ENCODE data around the gene ZNF423.

- TF ChIP-seq CTCF (conservative IDR thresholded peaks at IDR 0.05 in 1 of 2, IDR thresholded peaks at IDR 0.05 in 1 of 2; ENCODE audit: extremely low read depth in 1 of 2, insufficient read depth in 1 of 2, low read depth in 1 of 2, low read length in 2 of 2) (no peak), EZH2 (IDR thresholded peaks at IDR 0.05; ENCODE audit: borderline replicate concordance, low read length) (no peak)
Measured at GRCh38 chr16:49755716-49756505, 100.0 kb downstream of the ZNF423 start.
